GM18519 (cell line): ENCODE results near the gene PREB.

Experiments used
- ATAC-seq: cut with Tn5 transposase; IDR thresholded peaks from one replicate; pipeline ENCODE4 v1.9.1; 2021; ENCODE audit warnings: mild to moderate bottlenecking, moderate library complexity; ENCODE audit not compliant: unreplicated experiment, low FRiP score

Gene PREB

DNA sequence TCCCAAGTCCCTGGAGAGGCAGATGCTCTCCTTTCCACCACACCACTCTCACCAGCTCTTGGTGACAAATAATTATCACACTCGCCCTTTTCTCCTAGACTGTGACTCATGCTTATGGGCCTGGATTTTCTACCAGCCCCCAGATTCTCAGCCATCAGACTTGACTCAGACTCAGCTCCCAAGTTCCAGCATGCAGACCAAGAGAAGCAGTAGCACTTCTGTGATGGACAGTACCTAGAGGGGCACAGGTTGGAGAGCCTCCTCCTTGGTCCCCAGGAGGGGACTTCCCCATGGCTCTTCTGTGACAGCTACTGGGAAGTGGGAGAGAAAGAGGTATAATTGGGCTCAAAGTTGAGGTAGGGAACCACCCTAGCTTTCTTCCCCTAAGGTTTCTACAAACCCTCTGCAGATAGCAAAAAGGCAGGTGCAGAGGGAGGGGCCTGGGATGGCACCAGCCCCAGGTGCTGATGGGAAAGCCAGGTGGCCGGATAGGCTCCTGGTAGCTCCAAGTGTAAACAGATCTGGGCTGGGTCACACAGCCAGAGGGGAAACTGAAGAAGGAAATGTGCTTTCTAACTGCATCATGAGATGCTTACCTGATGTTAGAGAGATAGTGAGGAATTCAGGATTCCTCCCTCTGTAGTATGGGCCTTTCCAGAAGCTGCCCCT lies 18.5 kb upstream of the PREB start:
- ATAC-seq = no peak

DNA sequence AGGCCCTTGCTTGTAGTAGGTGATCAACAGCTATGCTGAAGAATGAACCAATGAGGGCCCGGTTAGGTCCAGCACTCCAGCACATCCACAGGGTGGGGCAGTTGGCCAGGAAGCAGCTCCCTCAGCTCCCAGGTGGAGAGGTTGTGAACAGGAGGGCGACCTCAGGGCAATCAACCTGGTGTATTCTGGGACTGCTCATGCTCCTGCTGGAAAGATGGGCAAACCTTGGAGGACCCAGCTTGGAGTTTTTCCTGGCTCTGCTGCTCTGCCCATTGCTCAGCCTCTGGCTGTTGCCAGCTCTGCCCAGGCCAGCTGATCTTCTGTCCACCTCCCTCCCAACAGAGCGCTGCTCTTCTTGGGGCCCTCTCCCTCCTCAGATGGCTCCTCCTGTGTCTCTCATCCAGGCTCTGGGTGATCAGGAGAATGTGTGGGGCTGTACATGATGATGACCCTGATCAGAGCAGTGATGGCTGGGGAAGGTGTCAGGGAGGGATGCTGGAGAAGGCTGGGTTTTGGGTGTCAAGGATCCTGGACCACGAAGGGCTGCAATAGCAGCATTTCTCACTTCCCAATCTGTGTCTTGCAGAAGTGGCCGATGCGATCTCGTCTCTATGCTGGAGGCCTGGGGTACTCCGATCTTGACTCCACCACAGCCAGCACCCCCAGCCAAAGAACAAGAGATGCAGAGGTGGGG lies 17.8 kb upstream of the PREB start:
- no peak for ATAC-seq

DNA sequence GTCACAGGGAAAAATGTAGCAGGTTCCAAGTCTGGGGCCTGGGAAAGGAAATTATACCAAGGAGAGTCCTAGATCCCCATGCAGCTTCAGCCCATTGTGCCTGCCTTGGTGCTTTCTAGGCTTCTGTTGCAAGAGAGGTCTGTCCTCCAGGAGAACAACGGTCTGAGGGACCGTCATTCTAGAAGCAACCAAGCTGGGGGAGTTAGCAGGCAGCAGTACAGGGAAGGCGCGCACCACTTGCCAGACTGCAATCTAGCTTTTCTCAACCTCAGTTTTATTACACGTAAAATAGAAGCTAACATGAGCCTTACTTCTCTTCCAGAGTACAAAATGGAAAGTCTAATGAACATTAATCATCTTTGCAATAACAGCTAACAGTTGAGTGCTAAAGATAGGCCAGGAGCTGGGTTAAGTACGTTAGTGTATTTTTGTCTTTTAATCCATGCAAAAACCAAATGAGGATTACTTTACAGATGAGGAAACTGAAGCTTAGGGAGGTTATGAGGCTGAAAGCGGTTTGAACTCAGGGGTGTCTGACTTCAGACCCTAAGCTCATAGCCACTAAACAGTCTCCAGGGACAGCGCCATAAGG lies 16.3 kb upstream of the PREB start:
- no peak for ATAC-seq

DNA sequence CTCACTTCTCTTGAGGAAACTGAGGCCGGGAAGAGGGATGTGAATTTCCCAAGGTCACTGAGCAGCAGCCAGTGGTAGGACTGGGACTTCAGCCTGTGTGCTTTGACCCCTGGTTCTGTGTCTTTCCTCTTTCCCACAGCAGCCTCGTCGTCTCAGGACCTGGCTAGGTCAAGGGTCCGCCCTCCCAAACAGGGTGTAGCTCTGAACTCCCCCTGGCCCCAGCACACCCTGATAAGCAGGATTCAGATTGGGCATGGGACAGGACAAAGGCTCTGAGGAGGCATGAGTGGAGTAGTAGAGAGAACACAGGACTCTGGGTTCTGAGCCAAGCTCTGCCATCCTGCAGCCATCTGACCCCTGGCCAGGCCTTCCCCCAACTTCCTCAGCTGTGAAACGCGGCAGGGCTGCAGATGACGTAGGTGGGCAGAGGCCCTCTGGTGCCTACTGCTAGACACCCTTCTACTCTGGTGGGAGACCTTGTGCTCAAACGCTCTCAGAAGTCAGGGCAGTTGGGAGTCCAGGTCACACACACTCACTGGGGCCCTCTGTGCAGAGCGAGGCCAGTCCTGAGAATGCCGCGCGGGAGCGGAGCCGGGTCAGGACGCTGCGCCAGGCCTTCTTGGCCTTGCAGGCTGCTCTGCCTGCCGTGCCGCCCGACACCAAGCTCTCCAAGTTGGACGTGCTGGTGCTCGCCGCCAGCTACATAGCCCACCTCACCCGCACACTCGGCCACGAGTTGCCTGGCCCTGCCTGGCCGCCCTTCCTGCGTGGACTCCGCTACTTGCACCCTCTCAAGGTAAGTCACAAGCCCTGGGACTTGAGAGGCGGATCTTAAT lies 15.4 kb upstream of the PREB start:
- ATAC-seq = no peak

DNA sequence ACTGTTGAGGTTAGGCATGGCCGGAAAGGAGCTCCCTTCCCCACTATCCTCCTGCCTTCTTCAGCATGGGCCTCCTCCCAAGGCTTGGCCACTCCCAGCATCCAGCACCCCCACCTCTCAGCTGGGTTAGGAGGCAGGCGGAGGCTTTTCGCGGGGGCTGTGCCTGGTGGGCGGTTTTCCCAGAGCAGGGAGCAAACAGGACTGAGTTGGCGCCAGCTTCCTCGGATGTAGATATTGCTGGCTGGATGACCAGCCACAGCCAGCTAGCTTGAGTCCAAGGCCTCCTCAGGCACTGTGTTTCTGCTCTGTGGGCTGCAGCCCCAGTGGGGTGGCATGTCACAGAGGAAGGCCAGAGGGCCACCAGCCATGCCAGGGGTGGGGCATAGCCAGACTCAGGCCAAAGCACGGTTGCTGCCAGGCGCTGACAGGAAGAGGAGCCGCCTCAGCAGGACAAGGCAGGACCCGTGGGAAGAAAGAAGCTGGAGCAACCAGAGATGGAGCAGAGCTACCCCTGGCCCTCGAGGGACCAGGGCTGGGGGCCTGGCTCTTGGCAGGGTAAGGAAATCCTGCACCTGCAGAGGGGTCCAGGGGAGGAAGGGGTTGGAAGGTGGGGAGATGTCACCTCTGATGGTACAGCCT lies 14.5 kb upstream of the PREB start, which contains the start of gene TCF23:
Gene TCF23 (plus strand): TSS at position 204 of the 639 bp plus-strand sequence. CDS start 130 bp downstream, at position 334.
- no peak for ATAC-seq

DNA sequence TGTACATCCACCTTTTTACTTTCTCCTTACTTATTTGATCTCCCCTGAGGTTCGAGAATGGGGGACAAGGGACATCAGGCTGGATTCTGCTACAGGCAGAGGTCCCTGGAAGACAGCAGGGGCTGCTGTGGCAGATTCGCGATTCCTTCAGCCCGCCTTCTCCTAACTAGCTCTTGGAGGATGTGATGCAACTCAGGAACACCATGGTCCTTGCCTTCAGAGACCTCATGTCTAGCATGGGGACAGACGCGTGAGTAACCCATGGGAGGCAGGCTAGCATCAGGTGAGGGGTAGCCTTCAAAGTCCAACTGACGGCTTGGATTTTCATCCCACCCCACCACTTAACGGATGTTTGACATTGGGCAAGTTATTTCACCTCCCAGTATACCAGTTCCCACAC lies 13.5 kb upstream of the PREB start:
- no peak for ATAC-seq

DNA sequence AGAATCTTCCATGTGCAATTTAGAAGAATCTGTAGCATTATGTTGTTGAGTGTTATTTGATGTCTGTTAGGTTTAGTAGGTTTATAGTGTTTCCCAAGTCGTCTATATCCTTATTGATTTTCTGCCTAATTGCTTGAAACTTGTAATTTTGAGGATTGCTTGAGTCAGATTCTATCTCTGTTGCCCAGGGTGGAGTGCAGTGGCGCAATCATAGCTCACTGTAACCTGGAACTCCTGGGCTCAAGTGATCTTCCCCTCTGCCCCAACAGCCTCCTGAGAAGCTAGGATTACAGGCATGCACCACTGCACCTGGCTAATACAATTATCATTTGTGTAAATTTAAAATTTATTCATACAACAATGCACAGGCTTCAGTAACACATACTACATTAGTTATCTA lies 11.2 kb upstream of the PREB start:
- no peak for ATAC-seq

DNA sequence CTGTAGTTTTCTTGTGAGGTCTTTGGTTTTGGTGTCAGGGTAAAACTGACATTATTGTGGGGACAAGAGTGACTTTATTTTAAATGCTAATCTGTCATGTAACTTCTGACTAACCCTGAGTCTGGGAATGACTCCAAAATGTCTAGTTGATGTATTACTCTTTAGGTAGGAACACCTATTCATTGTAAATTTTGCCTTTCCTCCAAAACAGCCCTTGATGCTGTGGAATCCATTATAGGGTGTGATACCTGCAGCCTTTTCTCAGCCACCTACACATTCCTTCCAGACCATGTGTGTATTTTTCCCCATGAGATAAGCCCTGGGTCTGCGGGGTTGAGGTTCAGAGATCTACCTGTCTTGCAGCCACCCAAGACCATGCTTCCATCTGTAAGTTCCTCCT lies 8.8 kb upstream of the PREB start:
- no peak for ATAC-seq

DNA sequence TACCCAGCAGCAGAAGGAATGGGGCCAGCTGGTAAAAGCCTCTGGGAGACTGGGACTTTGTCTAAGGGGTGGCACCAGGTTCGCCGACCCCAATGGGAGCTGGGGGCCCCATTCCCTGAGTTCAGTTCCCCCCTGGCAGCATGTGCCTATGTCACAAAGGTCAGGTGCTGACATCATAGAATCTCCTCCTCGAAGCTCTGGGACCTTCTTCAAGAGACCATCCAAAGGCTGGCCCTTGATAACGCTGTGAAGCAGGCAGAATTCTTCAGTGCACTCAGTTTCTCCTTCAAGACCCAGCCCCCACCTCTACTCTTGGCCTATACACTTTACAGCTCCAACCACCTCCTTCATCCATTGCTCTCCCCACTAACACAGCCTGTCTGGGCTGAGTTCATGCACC lies 4.9 kb upstream of the PREB start, which contains the start of gene PRR30:
Gene PRR30 (minus strand): TSS at position 101 of the 400 bp plus-strand sequence. CDS start 1,081 bp downstream, outside the sequence.
- no peak for ATAC-seq

DNA sequence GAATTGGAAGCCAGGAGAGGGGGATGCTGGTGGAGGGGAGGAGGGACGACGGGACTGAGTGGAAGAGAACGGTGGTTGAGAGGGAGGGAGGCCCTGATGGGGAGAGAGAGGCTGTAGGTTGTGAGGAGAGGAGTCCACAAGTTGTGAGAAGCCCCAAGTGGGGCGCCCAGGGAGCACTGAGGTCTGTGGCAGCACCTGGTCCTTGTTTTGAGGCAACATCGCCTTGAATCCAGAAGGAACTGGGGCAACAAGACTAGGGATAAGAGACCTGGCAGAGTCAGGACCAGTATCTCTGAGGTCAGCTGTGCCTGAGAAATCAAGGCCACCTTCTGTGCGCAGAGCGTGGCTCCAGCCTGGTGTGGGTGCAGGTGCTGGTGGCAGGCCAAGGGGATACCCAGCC lies 3.7 kb upstream of the PREB start:
- ATAC-seq = no peak

DNA sequence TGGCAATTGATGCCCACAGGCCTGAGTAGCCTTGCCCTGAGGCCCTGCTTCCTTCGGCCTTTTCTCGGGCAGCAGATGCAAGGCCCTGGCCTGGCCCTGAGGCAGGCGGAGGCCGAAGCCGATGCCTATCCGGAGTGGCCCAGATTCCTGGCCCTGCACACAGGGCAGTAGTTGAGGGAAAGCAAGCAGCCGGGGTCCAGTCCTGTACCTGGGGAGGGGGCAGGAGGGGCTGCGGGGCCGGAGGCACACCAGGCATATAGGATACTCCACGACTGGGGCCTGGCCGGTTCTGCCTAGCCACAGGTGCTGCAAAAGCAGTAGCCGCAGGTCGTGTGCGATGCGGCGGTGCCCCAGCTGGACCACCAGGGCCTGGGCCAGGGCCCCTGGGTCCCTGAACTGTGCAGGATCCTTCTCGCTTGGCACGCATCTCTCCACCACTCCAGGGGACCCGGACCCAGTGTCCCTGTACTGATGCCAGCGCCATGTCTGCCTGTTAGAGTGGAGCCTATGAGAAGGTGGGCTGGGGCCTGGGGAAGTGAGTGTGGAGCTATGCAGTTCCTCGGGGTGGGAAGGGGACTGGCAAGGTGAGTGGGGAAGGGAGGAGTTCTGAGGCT lies 3.0 kb upstream of the PREB start:
- ATAC-seq = no peak

DNA sequence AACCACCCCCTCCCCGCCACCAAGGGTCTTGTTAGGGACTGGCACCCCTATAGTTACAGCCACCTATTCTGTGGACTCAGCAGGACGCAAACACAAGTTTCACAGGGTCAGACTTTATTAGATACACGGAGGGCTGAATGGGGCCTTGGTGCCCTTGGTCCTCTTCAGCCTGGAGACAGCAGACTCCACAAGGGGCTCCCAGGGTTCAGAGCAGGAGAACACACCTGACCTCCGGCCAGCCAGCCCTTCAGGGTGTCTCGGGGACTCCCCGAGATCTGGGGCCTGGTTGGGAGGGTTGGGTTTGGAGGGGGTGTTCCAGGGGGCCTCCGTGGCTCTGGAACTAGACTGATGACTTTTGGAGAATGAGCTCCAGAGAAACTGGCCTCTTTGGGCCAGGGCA lies 2.3 kb upstream of the PREB start:
- ATAC-seq = no peak

DNA sequence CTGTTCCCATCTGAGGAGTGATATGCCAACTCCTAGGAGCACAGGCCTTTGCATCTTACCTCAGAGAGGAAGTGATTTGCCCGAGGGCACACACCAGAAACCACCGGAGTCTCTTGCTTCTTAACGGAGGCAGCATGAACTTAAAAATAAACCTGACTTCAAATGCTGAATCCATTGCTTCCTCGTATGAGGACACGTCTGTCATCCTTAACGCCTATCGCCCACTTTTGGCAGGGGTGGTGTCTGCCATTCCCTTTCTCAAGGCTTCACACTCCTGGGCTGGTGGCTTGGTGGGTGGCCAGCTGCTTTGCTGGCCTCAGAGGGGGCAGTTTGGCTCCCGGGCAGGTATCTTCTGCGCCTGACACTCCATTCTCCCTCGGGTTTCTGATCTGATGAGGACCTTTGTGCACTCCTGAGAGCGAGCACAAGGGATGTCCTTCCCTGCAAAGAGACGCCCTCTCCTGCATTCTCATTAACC lies 1.1 kb upstream of the PREB start:
- no peak for ATAC-seq

DNA sequence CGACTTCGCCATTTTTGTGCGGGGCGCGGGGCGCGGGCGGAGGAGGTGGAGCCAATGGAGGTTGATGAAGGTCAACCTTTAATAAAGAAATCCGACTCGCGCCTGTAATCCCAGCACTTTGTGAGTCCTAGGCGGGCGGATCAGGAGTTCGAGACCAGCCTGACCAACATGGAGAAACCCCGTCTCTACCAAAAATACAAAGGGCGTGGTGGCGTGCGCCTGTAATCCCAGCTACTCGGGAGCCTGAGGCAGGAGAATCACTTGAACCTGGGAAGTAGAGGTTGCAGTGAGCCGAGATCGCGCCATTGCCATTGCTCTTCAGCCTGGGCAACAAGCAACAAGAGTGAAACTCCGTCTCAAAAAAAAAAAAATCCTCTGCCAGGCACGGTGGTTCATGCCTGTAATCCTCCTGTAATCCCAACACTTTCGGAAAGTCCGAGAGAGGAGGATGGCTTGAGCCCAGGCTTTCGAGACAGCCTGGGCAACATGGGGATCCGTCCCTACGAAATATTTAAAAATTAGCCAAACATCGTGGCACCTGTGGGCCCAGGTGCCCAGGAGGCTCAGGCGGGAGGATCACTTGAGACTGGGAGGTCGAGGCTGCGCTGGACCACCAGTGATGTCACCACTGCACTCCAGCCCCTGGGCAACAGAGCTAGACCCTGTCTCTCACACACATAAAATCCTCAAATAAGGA lies 493 bp upstream of the PREB start:
- no peak for ATAC-seq

DNA sequence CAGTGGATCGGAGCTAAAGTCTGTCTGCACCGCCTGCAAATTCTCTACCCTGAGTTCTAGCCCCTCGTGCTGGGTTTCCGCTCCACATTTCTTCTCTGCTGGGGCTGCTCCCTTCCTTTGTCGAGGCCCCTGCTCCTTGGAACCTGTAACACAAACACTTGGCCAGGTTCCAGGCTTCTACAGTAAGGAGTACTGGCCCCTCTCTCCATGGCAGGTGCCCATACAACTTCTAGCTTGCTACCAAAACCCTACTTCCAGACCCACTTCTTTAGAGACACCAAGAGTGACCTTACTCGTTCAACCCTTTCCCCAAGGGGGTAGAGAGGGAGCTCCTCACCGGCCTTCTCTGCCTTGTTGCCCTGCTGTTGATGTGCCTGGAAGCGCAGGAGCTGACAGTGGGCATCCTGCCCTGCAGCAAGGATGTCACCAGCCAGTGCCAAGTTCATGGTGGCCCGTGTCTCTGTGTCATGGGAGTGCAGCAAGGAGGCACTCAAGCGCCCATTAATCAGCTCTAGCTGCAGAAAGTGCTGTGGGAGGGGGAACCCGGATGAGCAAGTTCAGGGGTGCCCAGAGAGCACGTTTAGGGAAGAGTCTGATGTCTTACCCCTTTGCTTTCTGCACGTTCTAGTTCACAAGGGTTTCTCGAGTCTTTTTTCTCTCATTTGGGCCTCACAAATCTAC lies 1.1 kb downstream of the PREB start:
- ATAC-seq = no peak

DNA sequence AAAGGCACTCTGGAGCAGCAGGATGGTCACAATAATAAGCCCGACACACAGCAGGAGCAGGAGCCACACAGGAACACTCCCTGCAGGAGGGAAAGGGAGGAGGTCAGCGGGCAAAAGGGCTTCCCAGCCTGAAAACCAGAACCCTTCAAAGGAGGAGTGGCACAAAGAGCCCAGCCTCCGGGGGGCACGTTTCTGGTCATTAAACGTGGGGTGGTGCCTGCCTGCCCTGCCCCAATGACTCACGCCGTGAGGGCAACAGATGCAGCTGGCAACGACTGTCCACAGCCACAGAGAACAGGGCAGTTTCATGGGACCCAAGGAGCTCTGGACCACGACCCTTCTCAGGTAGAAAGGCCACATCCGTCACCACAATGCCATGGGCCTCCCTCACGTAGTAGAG lies 3.0 kb downstream of the PREB start:
- ATAC-seq = no peak

DNA sequence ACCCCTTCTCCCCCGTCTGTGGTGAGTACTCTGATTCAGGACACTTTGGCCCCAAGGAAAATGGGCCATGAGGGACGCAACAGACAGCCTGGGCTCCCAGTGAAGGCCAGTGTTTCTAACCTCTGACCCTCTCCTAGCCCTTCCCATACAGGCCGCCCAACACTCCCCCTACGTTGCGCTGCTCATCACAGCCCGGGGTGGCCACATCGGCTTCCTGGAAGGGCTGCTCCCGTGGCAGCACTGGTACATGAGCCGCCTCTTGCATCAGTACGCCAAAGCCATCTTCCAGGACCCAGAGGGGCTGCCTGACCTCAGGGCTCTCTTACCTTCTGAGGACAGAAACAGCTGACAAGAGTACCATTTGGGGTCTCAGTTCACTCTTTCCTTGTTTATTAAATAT lies 4.0 kb downstream of the PREB start:
- no peak for ATAC-seq

DNA sequence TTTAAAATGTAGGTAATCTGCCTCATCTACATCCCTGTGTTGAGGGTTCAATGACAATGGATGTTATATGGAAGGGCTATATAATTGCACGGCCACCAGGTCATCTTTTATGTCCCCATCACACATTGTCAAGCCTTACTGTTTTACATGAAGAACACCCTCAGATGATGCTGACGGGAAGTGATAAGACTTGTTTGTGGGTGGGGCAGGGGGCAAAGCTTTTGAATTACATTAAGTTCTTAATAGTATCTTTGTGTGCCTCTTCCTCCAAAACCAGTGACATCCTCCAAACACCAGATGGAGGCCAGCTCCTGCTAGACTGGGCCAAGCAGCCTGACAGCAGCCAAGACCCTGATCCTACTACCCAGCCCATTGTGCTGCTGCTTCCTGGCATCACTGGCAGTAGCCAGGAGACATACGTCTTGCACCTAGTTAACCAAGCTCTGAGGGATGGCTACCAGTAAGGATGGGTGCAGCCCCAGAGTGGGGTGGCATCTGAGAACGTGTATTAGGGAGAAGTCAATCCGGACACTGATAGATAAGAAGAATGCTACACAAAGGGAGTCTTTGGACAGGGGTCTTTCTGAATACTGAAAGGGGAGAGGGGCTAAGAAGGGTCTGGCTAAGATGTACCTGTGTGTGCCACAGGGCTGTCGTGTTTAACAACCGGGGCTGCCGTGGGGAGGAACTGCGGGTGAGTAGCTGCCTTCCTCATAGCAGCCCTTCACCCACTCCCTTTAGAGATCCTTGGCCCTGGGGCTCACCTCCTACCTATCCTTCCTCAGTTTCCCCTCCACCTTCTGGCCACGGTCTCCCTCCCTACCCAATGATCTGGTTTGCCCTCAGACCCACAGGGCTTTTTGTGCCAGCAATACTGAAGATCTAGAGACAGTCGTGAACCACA lies 5.5 kb downstream of the PREB start:
- ATAC-seq = no peak
